ENCODE results near the gene PDE2A.

PDE2A gene

GRCh38 chr11:72685560-72686480 lies 11.6 kb upstream of the PDE2A start:
- no peak for TF ChIP-seq CTCF (IDR thresholded peaks at IDR 0.05; ENCODE audit: low read length, missing control alignments)
- no peak overlapping the region for H3K4me3 ChIP-seq (replicated peaks; ENCODE audit: low read depth, low read length)
- peak; percentile 30 for DNase-seq (ENCODE audit: low read depth)

GRCh38 chr11:72684236-72684912 lies 10.2 kb upstream of the PDE2A start:
- no peak overlapping the region for H3K4me3 ChIP-seq (replicated peaks; ENCODE audit: low read depth, low read length)
- peak; percentile 67 for TF ChIP-seq CTCF (IDR thresholded peaks at IDR 0.05; ENCODE audit: low read length, missing control alignments)
- peak; percentile 57 for DNase-seq (ENCODE audit: low read depth)

- H3K4me3 ChIP-seq (replicated peaks; ENCODE audit: low read depth, low read length) = no peak overlapping the region
- peak; percentile 37 for DNase-seq (ENCODE audit: low read depth)
- peak; percentile 92 for TF ChIP-seq CTCF (IDR thresholded peaks at IDR 0.05; ENCODE audit: low read length, missing control alignments)
Observed at GRCh38 chr11:72683782-72684200, 9.6 kb upstream of the PDE2A start.

GRCh38 chr11:72682858-72683243 lies 8.6 kb upstream of the PDE2A start:
- no peak for DNase-seq (ENCODE audit: low read depth)
- TF ChIP-seq CTCF (IDR thresholded peaks at IDR 0.05; ENCODE audit: low read length, missing control alignments) = no peak
- no peak overlapping the region for H3K4me3 ChIP-seq (replicated peaks; ENCODE audit: low read depth, low read length)

GRCh38 chr11:72682238-72682857 lies 8.1 kb upstream of the PDE2A start:
- no peak for DNase-seq (ENCODE audit: low read depth)
- no peak overlapping the region for H3K4me3 ChIP-seq (replicated peaks; ENCODE audit: low read depth, low read length)
- TF ChIP-seq CTCF (IDR thresholded peaks at IDR 0.05; ENCODE audit: low read length, missing control alignments) = no peak

GRCh38 chr11:72681226-72682153 lies 7.3 kb upstream of the PDE2A start:
- H3K4me3 ChIP-seq (replicated peaks; ENCODE audit: low read depth, low read length) = no peak overlapping the region
- no peak for DNase-seq (ENCODE audit: low read depth)
- no peak for TF ChIP-seq CTCF (IDR thresholded peaks at IDR 0.05; ENCODE audit: low read length, missing control alignments)

Data from fibroblast of pulmonary artery (primary cell).